PC-3 (cell line): Measurements from ENCODE around the gene CYP27C1. TPM values are rescaled to one million over a fixed set of nuclear protein-coding genes. Genes with fewer than 3 reads are reported as not detected.

Experiments
- ATAC-seq: fragments of 200-7000 bp; cut with Tn5 transposase; 2 replicates; pipeline ENCODE4 v1.9.1; 2020; ENCODE audit warnings: mild to moderate bottlenecking, moderate library complexity
- BruUV-seq: library from RNA; stranded (reverse); fragments of 400-500 nt; replicated peaks from 2 replicates; lab custom pipeline; 2021; lab: Mats Ljungman, UMichigan
- CTCF ChIA-PET: fragments of 300-600 bp; sonication (Branson Sonifier 250); formaldehyde crosslinking; loops from one replicate; lab custom pipeline; 2022; ENCODE audit warnings: antibody characterized with exemption; lab: Charles Lee
- POLR2A ChIA-PET: fragments of 300-600 bp; sonication (Branson Sonifier 250); formaldehyde crosslinking; loops from one replicate; lab custom pipeline; 2022; ENCODE audit warnings: antibody characterized with exemption; ENCODE audit not compliant: unreplicated experiment; lab: Charles Lee
- DNase-seq: peaks from one replicate; pipeline ENCODE4 v3.0.0-alpha.2; 2015
- H2AFZ ChIP-seq: fragments of 300-600 bp; sonication (generic); 2 replicates; pipeline ENCODE4 v1.6.0; 2016; ENCODE audit warnings: antibody characterized with exemption, low read length
- H3F3A ChIP-seq: fragments of 300-600 bp; sonication (generic); one replicate; pipeline ENCODE4 v1.6.0; 2017; ENCODE audit warnings: antibody characterized with exemption, low read length, control low read depth, mild to moderate bottlenecking; ENCODE audit not compliant: unreplicated experiment
- H3K27ac ChIP-seq: fragments of 300-600 bp; sonication (generic); 2 replicates; pipeline ENCODE4 v1.5.1; 2016; ENCODE audit warnings: mild to moderate bottlenecking, low read length
- H3K27me3 ChIP-seq: fragments of 300-600 bp; sonication (generic); 2 replicates; pipeline ENCODE4 v1.6.1; 2016; ENCODE audit warnings: low read length, mixed read lengths
- H3K36me3 ChIP-seq: fragments of 300-600 bp; sonication (generic); 2 replicates; pipeline ENCODE4 v1.6.1; 2016; ENCODE audit warnings: low read depth, mixed run types, low read length, mixed read lengths
- H3K4me1 ChIP-seq: fragments of 300-600 bp; sonication (generic); 2 replicates; pipeline ENCODE4 v1.5.1; 2016; ENCODE audit warnings: low read length; ENCODE audit not compliant: insufficient read depth
- H3K4me2 ChIP-seq: fragments of 300-600 bp; sonication (generic); 2 replicates; pipeline ENCODE4 v1.6.0; 2016; ENCODE audit warnings: low read length
- H3K4me3 ChIP-seq: fragments of 300-600 bp; sonication (generic); 2 replicates; pipeline ENCODE4 v1.5.1; 2016; ENCODE audit warnings: mild to moderate bottlenecking, low read length, mixed read lengths
- H3K79me2 ChIP-seq: fragments of 300-600 bp; sonication (generic); 2 replicates; pipeline ENCODE4 v1.6.1; 2017; ENCODE audit warnings: low read length, mixed read lengths
- H3K9ac ChIP-seq: fragments of 300-600 bp; sonication (generic); 2 replicates; pipeline ENCODE4 v1.6.0; 2016; ENCODE audit warnings: mild to moderate bottlenecking, low read length
- H3K9me2 ChIP-seq: fragments of 300-600 bp; sonication (generic); replicated peaks from 2 replicates; pipeline ENCODE4 v1.6.1; 2016; ENCODE audit warnings: mixed run types, low read length, mixed read lengths
- H3K9me3 ChIP-seq: fragments of 300-600 bp; sonication (generic); 2 replicates; pipeline ENCODE4 v1.6.1; 2016; ENCODE audit warnings: low read length, mixed read lengths
- H4K20me1 ChIP-seq: fragments of 300-600 bp; sonication (generic); 2 replicates; pipeline ENCODE4 v1.6.1; 2016; ENCODE audit warnings: low read length, mixed read lengths
- EZH2 ChIP-seq: fragments of 300-600 bp; sonication (generic); IDR thresholded peaks from one replicate; pipeline ENCODE4 v1.6.1; 2017; ENCODE audit warnings: antibody characterized with exemption, mild to moderate bottlenecking, low read length; ENCODE audit not compliant: unreplicated experiment
- EZH2phosphoT487 ChIP-seq: fragments of 300-600 bp; sonication (generic); IDR thresholded peaks from 2 replicates; pipeline ENCODE4 v1.6.1; 2018; ENCODE audit warnings: mild to moderate bottlenecking, antibody characterized with exemption, low read length, borderline replicate concordance
- intact Hi-C: fragments of 100-400 bp; cut with micrococcal nuclease; formaldehyde crosslinking; loops from 2 replicates; pipeline ENCODE4 v1.9.0; 2023
- total RNA-seq: library from RNA; depleted of rRNA; stranded (reverse); fragments of >200 nt; gene quantifications from 2 replicates; pipeline ENCODE4 v1.2.3, GENCODE V29; 2014
- TF ChIP-seq, protein P1 (sequence below): fragments of 300-600 bp; sonication (generic); conservative IDR thresholded peaks from 2 replicates; pipeline ENCODE4 v1.5.1; 2017; ENCODE audit warnings: antibody characterized with exemption, low read depth, mild to moderate bottlenecking, low read length

The CYP27C1 gene
- total RNA-seq, 1 experiment from 2014 or later: 0.36 TPM

DNA sequence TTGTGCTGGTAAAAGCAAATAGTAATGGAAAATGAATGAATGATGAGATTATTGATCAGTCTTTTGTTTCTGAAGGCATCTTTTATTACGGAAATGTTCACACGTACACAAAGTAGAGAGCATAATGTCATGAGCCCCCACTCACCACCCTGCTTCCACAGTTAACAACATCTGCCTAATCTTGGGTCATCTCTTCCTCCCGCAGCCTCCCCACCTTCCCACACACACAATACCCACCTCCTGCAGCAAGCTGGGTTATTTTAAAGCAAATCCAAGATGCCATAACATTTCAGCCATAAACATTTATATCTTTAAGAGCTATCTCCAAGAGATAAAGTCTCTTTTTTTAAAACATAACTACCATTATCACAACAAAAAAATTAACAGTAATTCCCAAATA, 36.3 kb downstream of the CYP27C1 start:
- no peak for TF ChIP-seq EZH2
- no peak for TF ChIP-seq EZH2phosphoT487
- TF ChIP-seq, protein P1, sequence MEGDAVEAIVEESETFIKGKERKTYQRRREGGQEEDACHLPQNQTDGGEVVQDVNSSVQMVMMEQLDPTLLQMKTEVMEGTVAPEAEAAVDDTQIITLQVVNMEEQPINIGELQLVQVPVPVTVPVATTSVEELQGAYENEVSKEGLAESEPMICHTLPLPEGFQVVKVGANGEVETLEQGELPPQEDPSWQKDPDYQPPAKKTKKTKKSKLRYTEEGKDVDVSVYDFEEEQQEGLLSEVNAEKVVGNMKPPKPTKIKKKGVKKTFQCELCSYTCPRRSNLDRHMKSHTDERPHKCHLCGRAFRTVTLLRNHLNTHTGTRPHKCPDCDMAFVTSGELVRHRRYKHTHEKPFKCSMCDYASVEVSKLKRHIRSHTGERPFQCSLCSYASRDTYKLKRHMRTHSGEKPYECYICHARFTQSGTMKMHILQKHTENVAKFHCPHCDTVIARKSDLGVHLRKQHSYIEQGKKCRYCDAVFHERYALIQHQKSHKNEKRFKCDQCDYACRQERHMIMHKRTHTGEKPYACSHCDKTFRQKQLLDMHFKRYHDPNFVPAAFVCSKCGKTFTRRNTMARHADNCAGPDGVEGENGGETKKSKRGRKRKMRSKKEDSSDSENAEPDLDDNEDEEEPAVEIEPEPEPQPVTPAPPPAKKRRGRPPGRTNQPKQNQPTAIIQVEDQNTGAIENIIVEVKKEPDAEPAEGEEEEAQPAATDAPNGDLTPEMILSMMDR: no peak
- Histone ChIP-seq H3K9ac (no peak overlapping the region), H3K27me3 (no peaks in the 10 kb centered on the region), H3K4me1 (no peaks in the 10 kb centered on the region), H3K4me3 (no peak overlapping the region), H3K9me3 (no peaks in the 10 kb centered on the region), H3F3A (no peaks in the 10 kb centered on the region), H4K20me1 (no peaks in the 10 kb centered on the region), H3K79me2 (no peaks in the 10 kb centered on the region), H3K9me2 (no peaks in the 10 kb centered on the region), H2AFZ (no peak overlapping the region), H3K36me3 (no peaks in the 10 kb centered on the region), H3K27ac (no peak overlapping the region), H3K4me2 (no peak overlapping the region)
- ChIA-PET CTCF (no interaction called here), POLR2A (no interaction called here)
- no peak for DNase-seq
- BruUV-seq: no TSS peak
- intact Hi-C loops: no loop called here
- ATAC-seq: no peak

DNA sequence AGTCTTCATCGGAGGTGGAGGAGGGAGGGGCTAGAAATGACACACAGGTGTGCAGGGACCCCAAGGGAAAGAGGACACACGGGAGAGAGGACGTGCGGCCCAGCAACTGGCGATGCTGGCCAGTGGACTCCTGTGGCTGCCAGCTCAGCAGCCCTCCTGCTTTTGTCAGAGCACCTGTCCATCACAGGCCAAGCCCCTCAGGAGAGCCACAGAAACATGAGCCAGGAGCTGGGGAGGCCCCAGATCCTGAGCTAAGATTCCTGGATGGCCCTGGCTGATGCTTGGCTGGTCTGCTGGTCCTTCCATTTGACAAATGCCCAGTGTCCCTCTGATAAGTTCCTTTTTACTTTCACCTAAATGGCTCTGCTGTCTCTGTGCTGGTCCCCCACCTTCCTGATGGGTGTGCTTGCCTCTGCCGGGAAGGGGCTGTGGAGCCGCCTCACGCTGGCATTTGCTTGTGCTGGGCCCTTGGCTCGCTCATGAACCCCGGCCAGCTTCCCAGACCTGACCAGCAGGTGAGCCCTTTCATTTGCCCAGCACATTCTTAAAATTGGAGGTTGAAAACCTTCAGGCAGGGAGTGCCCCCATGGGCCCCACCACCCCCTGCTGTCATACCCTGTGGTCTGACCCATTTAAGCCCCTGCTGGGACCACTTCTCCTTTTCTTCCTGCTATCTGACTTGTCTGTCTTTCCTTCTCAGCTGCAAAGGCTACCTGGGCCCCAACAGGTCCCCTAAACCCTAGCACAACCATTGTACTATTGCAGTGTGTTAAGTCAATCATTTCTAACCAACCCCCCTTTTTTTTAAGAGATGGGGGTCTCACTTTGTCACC, 37.3 kb downstream of the CYP27C1 start:
- no TSS peak for BruUV-seq
- intact Hi-C loops: no loop called here

More for the DNA sequence above, 37.3 kb downstream of the CYP27C1 start:
- Histone ChIP-seq H3K79me2 (no peaks in the 10 kb centered on the region), H3K4me2 (no peak overlapping the region), H2AFZ (no peak overlapping the region), H3K4me3 (no peak overlapping the region), H3K9me3 (no peaks in the 10 kb centered on the region), H3K9me2 (no peaks in the 10 kb centered on the region), H3K27me3 (no peaks in the 10 kb centered on the region), H3F3A (no peaks in the 10 kb centered on the region), H3K27ac (no peak overlapping the region), H3K4me1 (no peaks in the 10 kb centered on the region), H3K9ac (no peak overlapping the region), H3K36me3 (no peaks in the 10 kb centered on the region), H4K20me1 (no peaks in the 10 kb centered on the region)
- no peak for DNase-seq
- no peak for ATAC-seq
- ChIA-PET CTCF (no interaction called here), POLR2A (no interaction called here)
- no peak for TF ChIP-seq EZH2phosphoT487
- no peak for TF ChIP-seq EZH2
- TF ChIP-seq, protein P1: no peak
